ENCODE results near the gene CAPN7.

DNA sequence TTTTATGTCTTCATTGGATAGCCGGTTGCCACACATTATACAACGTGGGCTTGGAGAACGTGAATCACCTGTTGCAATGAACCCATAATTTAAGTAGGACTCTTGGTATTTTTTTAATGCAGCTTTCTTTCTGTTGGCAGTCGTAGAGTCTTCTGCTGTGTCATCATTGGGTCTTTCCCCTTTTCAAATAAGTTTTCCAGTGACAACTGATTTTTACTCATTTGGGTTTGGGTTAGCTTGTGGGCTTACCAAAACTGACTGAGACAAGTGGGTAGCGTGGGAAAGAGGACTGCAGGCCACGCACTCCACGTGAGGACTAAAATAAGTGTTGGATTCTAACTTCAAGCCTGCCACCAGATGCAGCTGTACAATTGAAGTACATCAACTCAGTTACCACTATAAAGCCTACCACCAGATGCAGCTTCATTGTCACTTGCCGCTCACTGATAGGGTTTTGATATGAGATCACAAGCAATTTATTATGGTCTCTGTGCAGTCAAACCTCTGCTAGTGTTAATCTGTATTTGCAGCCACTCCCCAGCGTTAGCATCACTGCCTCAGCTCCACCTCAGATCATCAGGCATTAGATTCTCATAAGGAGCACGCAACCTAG, 6.4 kb upstream of the CAPN7 start:
- TF ChIP-seq EZH2phosphoT487 (IDR thresholded peaks at IDR 0.05; ENCODE audit: borderline replicate concordance) (no peak), SIN3A (IDR thresholded peaks at IDR 0.05; ENCODE audit: low read depth) (no peak), POLR2AphosphoS5 (IDR thresholded peaks at IDR 0.05; ENCODE audit: low read depth, low read length) (no peak), CTCF (IDR thresholded peaks at IDR 0.05 in 2 of 3, conservative IDR thresholded peaks at IDR 0.05 in 1 of 3; ENCODE audit: borderline replicate concordance in 1 of 3, insufficient read depth in 1 of 3, low read depth in 2 of 3, low read length in 2 of 3) (no peak), YY1 (IDR thresholded peaks at IDR 0.05; ENCODE audit: extremely low read depth, insufficient replicate concordance, low read depth, low read length) (no peak), POLR2A (IDR thresholded peaks at IDR 0.05; ENCODE audit: borderline replicate concordance, extremely low read depth, insufficient read depth, insufficient read length) (no peak), ZBTB33 (IDR thresholded peaks at IDR 0.05; ENCODE audit: extremely low read depth, insufficient replicate concordance, low read length) (no peak)
